Ascending aorta (tissue), 2 donors: ENCODE measurements around the gene POU2F1. TPM values are rescaled to one million over a fixed set of nuclear protein-coding genes. Genes with fewer than 3 reads are reported as not detected.

ENCODE experiments used
- DNase-seq, 2 donors: peaks; one replicate each; pipeline ENCODE4 v3.0.0-alpha.2; 2019; ENCODE audit warnings: low spot score in 2 of 2
- H3K27ac ChIP-seq, 2 donors: fragments of 200-600 bp; sonication (generic); one replicate each; pipeline ENCODE4 v1.5.1; 2016 to 2017; ENCODE audit warnings: mild to moderate bottlenecking in 1 of 2
- H3K27me3 ChIP-seq: fragments of 200-600 bp; sonication (generic); one replicate; pipeline ENCODE4 v1.5.1; 2017
- H3K36me3 ChIP-seq, 2 donors: fragments of 200-600 bp; sonication (generic); one replicate each; pipeline ENCODE4 v1.5.1; 2016
- H3K4me1 ChIP-seq, 2 donors: fragments of 200-600 bp; sonication (generic); one replicate each; pipeline ENCODE4 v1.5.1; 2016 to 2017; ENCODE audit warnings: mild to moderate bottlenecking in 1 of 2
- H3K4me3 ChIP-seq, 2 donors: fragments of 200-600 bp; sonication (generic); one replicate each; pipeline ENCODE4 v1.5.1; 2016 to 2017; ENCODE audit warnings: mild to moderate bottlenecking in 1 of 2
- H3K9me3 ChIP-seq, 2 donors: fragments of 200-600 bp; sonication (generic); one replicate each; pipeline ENCODE4 v1.5.1; 2016
- CTCF ChIP-seq, 3 experiments: fragments of 200-600 bp in 2 of 3; fragments of 450-650 bp in 1 of 3; sonication (generic) in 2 of 3; IDR thresholded peaks; one replicate each; pipeline ENCODE4 v1.5.1; 2016 to 2019; ENCODE audit warnings: antibody characterized with exemption in 3 of 3, mild to moderate bottlenecking in 1 of 3, moderate library complexity in 1 of 3
- intact Hi-C: fragments of 100-400 bp; cut with DNase I; formaldehyde crosslinking; loops from one replicate; pipeline ENCODE4 v1.15.1; 2023
- total RNA-seq: library from RNA; depleted of rRNA; stranded (reverse); fragments of >200 nt; gene quantifications from one replicate; pipeline ENCODE4 v1.1.0, GENCODE V29; 2016

Gene POU2F1
- total RNA-seq, 1 donor from 2014 or later = 3.0 TPM

- H3K27me3 ChIP-seq = no peaks in the 10 kb centered on the region
- DNase-seq = no peak
- no peak for TF ChIP-seq CTCF (IDR thresholded peaks at IDR 0.05)
- intact Hi-C loops = no loop called here
- no peak overlapping the region for H3K27ac ChIP-seq
- no peaks in the 10 kb centered on the region for H3K9me3 ChIP-seq
- no peak overlapping the region for H3K4me3 ChIP-seq
- H3K4me1 ChIP-seq = no peaks in the 10 kb centered on the region
- peaks cover 25 to 46% of the 10 kb centered on the region in 2 donors for H3K36me3 ChIP-seq
These were observed 192.2 kb downstream of the POU2F1 start for GRCh38 chr1:167412920-167413319.

- DNase-seq = no peak
- H3K4me1 ChIP-seq = no peaks in the 10 kb centered on the region
- TF ChIP-seq CTCF (IDR thresholded peaks at IDR 0.05) = no peak
- peaks cover 25 to 43% of the 10 kb centered on the region in 2 donors for H3K36me3 ChIP-seq
- H3K9me3 ChIP-seq = no peaks in the 10 kb centered on the region
- no peak overlapping the region for H3K4me3 ChIP-seq
- no peak overlapping the region for H3K27ac ChIP-seq
- H3K27me3 ChIP-seq = no peaks in the 10 kb centered on the region
- intact Hi-C loops = no loop called here
These were observed 192.6 kb downstream of the POU2F1 start for GRCh38 chr1:167413328-167413727.

- H3K9me3 ChIP-seq = no peaks in the 10 kb centered on the region
- H3K36me3 ChIP-seq = peaks cover 25 to 43% of the 10 kb centered on the region in 2 donors
These were observed 195.8 kb downstream of the POU2F1 start for GRCh38 chr1:167416506-167416905.

GRCh38 chr1:167418391-167418790, 197.7 kb downstream of the POU2F1 start:
- no peaks in the 10 kb centered on the region for H3K4me1 ChIP-seq
- H3K27ac ChIP-seq = no peak overlapping the region
- H3K36me3 ChIP-seq = peaks cover 15 to 27% of the 10 kb centered on the region in 2 donors
- no peak for TF ChIP-seq CTCF (IDR thresholded peaks at IDR 0.05)
- no peak overlapping the region for H3K4me3 ChIP-seq
- no peak for DNase-seq
- H3K27me3 ChIP-seq = no peaks in the 10 kb centered on the region
- no peaks in the 10 kb centered on the region for H3K9me3 ChIP-seq
- intact Hi-C loops = no loop called here

More at GRCh38 chr1:167416506-167416905, 195.8 kb downstream of the POU2F1 start:
- DNase-seq = no peak
- intact Hi-C loops = no loop called here
- TF ChIP-seq CTCF (IDR thresholded peaks at IDR 0.05) = no peak
- Histone ChIP-seq H3K27me3 (no peaks in the 10 kb centered on the region), H3K27ac (no peak overlapping the region), H3K4me1 (no peaks in the 10 kb centered on the region), H3K4me3 (no peak overlapping the region)

- H3K9me3 ChIP-seq = no peaks in the 10 kb centered on the region
- no peak overlapping the region for H3K4me3 ChIP-seq
- H3K4me1 ChIP-seq = no peaks in the 10 kb centered on the region
- no peak for DNase-seq
- no peaks in the 10 kb centered on the region for H3K27me3 ChIP-seq
- intact Hi-C loops = no loop called here
- H3K36me3 ChIP-seq = peaks cover 7 to 22% of the 10 kb centered on the region in 2 donors
- TF ChIP-seq CTCF (IDR thresholded peaks at IDR 0.05) = no peak
- no peak overlapping the region for H3K27ac ChIP-seq
These were observed 198.6 kb downstream of the POU2F1 start for GRCh38 chr1:167419245-167419644.

GRCh38 chr1:167420510-167420909, 199.8 kb downstream of the POU2F1 start:
- H3K9me3 ChIP-seq = no peaks in the 10 kb centered on the region
- no peak for DNase-seq
- no peaks in the 10 kb centered on the region for H3K4me1 ChIP-seq
- no peak overlapping the region for H3K4me3 ChIP-seq
- H3K27me3 ChIP-seq = no peaks in the 10 kb centered on the region
- no peak for TF ChIP-seq CTCF (IDR thresholded peaks at IDR 0.05)
- peaks cover 4 to 16% of the 10 kb centered on the region in 2 donors for H3K36me3 ChIP-seq
- intact Hi-C loops = no loop called here
- H3K27ac ChIP-seq = no peak overlapping the region
